SK-N-SH (cell line): ENCODE data around the gene ABLIM2.

ENCODE experiments used
- RAD21 ChIP-seq: IDR thresholded peaks from 2 replicates; pipeline ENCODE4 v1.6.1; 2012; ENCODE audit warnings: mild to moderate bottlenecking, low read length
- TAF1 ChIP-seq: IDR thresholded peaks from 2 replicates; pipeline ENCODE4 v1.6.1; 2012; ENCODE audit warnings: low read depth, mild to moderate bottlenecking, low read length, moderate library complexity, borderline replicate concordance

- TF ChIP-seq RAD21 = no peak
- TF ChIP-seq TAF1 = no peak
Observed at GRCh38 chr4:8061145-8061544, 97.5 kb downstream of the ABLIM2 start.
